Left lung (tissue), 10 donors: ENCODE data around the gene MTHFD1L. TPM values are rescaled to one million over a fixed set of nuclear protein-coding genes. Genes with fewer than 3 reads are reported as not detected.

ENCODE experiments used
- ATAC-seq: fragments of 200-7000 bp; cut with Tn5 transposase; one replicate; pipeline ENCODE4 v1.9.1; 2020; ENCODE audit warnings: moderate library complexity
- DNase-seq, 4 donors: peaks; one replicate each; pipeline ENCODE4 v3.0.0-alpha.2; 2013 to 2020
- H3K27ac ChIP-seq, 2 donors: fragments of 200-600 bp; sonication (generic) in 1 of 2; one replicate each; pipeline versions ENCODE4 v1.5.0 to v1.8.0; 2020 to 2021
- H3K27me3 ChIP-seq, 2 donors: fragments of 200-600 bp; sonication (generic) in 1 of 2; one replicate each; pipeline versions ENCODE4 v1.5.0 to v1.8.0; 2020 to 2021
- H3K36me3 ChIP-seq, 2 donors: fragments of 200-600 bp; sonication (generic) in 1 of 2; one replicate each; pipeline versions ENCODE4 v1.5.0 to v1.8.0; 2020 to 2021
- H3K4me1 ChIP-seq, 2 donors: fragments of 200-600 bp; one replicate each; pipeline ENCODE4 v1.8.0; 2021
- H3K4me3 ChIP-seq, 2 donors: fragments of 200-600 bp; sonication (generic) in 1 of 2; one replicate each; pipeline versions ENCODE4 v1.5.0 to v1.8.0; 2020 to 2021; ENCODE audit warnings: mild to moderate bottlenecking in 1 of 2
- H3K9me3 ChIP-seq, 2 donors: fragments of 200-600 bp; sonication (generic) in 1 of 2; one replicate each; pipeline versions ENCODE4 v1.5.0 to v1.8.0; 2020 to 2021
- CTCF ChIP-seq, 2 donors: fragments of 200-600 bp; sonication (generic) in 1 of 2; IDR thresholded peaks; one replicate each; pipeline versions ENCODE4 v1.5.0 to v1.8.0; 2021; ENCODE audit warnings: antibody characterized with exemption in 2 of 2
- intact Hi-C, 2 donors: fragments of 100-400 bp; cut with DNase I; formaldehyde crosslinking; loops; one replicate each; pipeline versions ENCODE4 v1.11.2 to v1.14.2; 2022
- polyA plus RNA-seq, 6 donors: library from polyadenylated mRNA; unstranded; fragments of 120-200 nt; gene quantifications; one replicate each; pipeline ENCODE4 v1.2.1, GENCODE V29; 2013; ENCODE audit not compliant: insufficient read length in 6 of 6
- total RNA-seq, 2 donors: library from RNA; stranded (reverse); fragmentation: NEBNext Ultra II Directional; extraction: Animal tissue kit (Norgen Biotek cat#: 25700); gene quantifications; one replicate each; pipeline ENCODE4 v1.2.1, GENCODE V29; 2021
- donor health status: DM: no; HTN: yes; CAD: no.
- donor health status: DM: no; HTN: no; CAD: no.

The MTHFD1L gene
- total and polyA plus RNA-seq, 8 donors = 11.9 to 38.2 (median 16.0) TPM

- intact Hi-C loops = no loop called here
- ATAC-seq (peak; percentile 68), DNase-seq (no peak)
- no peak for TF ChIP-seq CTCF (IDR thresholded peaks at IDR 0.05)
- H3K36me3 ChIP-seq = peaks cover 0 to 3% of the 10 kb centered on the region in 2 donors
- H3K4me1 ChIP-seq = no peaks in the 10 kb centered on the region
- H3K4me3 ChIP-seq = no peak overlapping the region
- no peaks in the 10 kb centered on the region for H3K27me3 ChIP-seq
- H3K27ac ChIP-seq = no peak overlapping the region
- no peaks in the 10 kb centered on the region for H3K9me3 ChIP-seq
Measured at GRCh38 chr6:150876598-150876997, 11.1 kb downstream of the MTHFD1L start.

GRCh38 chr6:150877928-150878327 lies 12.4 kb downstream of the MTHFD1L start:
- no peak for ATAC-seq

GRCh38 chr6:150878347-150879213 lies 13.1 kb downstream of the MTHFD1L start:
- no peak for ATAC-seq
- intact Hi-C loops = no loop called here
- Histone ChIP-seq H3K9me3 (no peaks in the 10 kb centered on the region), H3K4me3 (no peak overlapping the region), H3K27me3 (no peaks in the 10 kb centered on the region), H3K36me3 (peaks cover 0 to 11% of the 10 kb centered on the region in 2 donors), H3K27ac (no peak overlapping the region), H3K4me1 (no peaks in the 10 kb centered on the region)
- TF ChIP-seq CTCF (IDR thresholded peaks at IDR 0.05) = no peak
- DNase-seq = no peak

More at GRCh38 chr6:150877928-150878327, 12.4 kb downstream of the MTHFD1L start:
- intact Hi-C loops = no loop called here
- no peak for DNase-seq
- Histone ChIP-seq H3K4me3 (no peak overlapping the region), H3K36me3 (peaks cover 0 to 6% of the 10 kb centered on the region in 2 donors), H3K4me1 (no peaks in the 10 kb centered on the region), H3K27me3 (no peaks in the 10 kb centered on the region), H3K9me3 (no peaks in the 10 kb centered on the region), H3K27ac (no peak overlapping the region)
- TF ChIP-seq CTCF (IDR thresholded peaks at IDR 0.05) = no peak

GRCh38 chr6:150880336-150880735 lies 14.8 kb downstream of the MTHFD1L start:
- Histone ChIP-seq H3K36me3 (peaks cover 0 to 28% of the 10 kb centered on the region in 2 donors), H3K4me1 (no peaks in the 10 kb centered on the region), H3K27ac (no peak overlapping the region), H3K27me3 (no peaks in the 10 kb centered on the region), H3K9me3 (no peaks in the 10 kb centered on the region), H3K4me3 (no peak overlapping the region)
- DNase-seq (no peak), ATAC-seq (no peak)
- TF ChIP-seq CTCF (IDR thresholded peaks at IDR 0.05) = no peak
- intact Hi-C loops = no loop called here

- intact Hi-C loops = no loop called here
- peak in 2 of 4 donors; percentile 56 to 65 for DNase-seq
- TF ChIP-seq CTCF (IDR thresholded peaks at IDR 0.05) = no peak
- Histone ChIP-seq H3K4me1 (no peaks in the 10 kb centered on the region), H3K9me3 (no peaks in the 10 kb centered on the region), H3K27ac (peak overlapping the region; percentile 42 to 45), H3K4me3 (no peak overlapping the region), H3K36me3 (peaks cover 0 to 38% of the 10 kb centered on the region in 2 donors), H3K27me3 (no peaks in the 10 kb centered on the region)
- ATAC-seq = peak; percentile 82
Measured at GRCh38 chr6:150881911-150882481, 16.5 kb downstream of the MTHFD1L start.
